OCI-LY1 (cell line): ENCODE data around the gene ZNF536.

Source experiments
- CTCF ChIP-seq: fragments of 200-600 bp; sonication (generic), shearing (Covaris generic); IDR thresholded peaks from 2 replicates; pipeline ENCODE4 v1.5.1; 2017; ENCODE audit warnings: mild to moderate bottlenecking, antibody characterized with exemption, low read length, moderate library complexity, mixed read lengths
- EZH2 ChIP-seq: fragments of 200-600 bp; sonication (generic), shearing (Covaris generic); IDR thresholded peaks from 2 replicates; pipeline ENCODE4 v1.8.0; 2017; ENCODE audit warnings: borderline replicate concordance, mixed run types, mild to moderate bottlenecking, antibody characterized with exemption, low read length, moderate library complexity, mixed read lengths

DNA sequence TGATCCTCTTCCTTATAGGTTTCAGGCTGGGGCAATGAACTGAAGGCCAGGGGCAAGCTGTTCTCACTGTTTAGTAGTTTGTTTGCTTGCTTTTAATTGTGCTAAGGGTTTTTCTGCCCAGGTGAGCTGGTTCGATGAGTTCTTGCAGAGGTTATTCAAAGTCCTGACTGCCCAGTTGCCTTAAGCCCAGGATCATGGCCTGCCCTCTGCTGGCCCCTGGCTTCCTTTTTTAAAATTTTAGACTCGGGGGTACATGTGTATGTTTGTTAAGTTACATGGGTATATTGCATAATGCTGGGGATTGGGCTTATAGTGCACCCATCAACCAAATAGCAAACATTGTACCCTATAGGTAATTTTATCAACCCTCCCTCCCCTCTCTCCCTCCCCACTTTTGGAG is 65.7 kb downstream of the ZNF536 start:
- TF ChIP-seq CTCF (no peak), EZH2 (no peak)
